Gastrocnemius medialis (tissue), 4 donors: Measurements from ENCODE around the gene CCSER1.

Experiments
- POLR2A ChIP-seq, 2 donors: fragments of 450-650 bp; IDR thresholded peaks; one replicate each; pipeline ENCODE4 v1.6.1; 2017; ENCODE audit warnings: antibody characterized with exemption in 2 of 2, mild to moderate bottlenecking in 2 of 2, moderate library complexity in 2 of 2
- TF ChIP-seq, protein P1 (sequence below), 5 experiments: fragments of 450-650 bp in 3 of 5; fragments of 200-600 bp in 2 of 5; sonication (generic) in 2 of 5; IDR thresholded peaks in 4 of 5; conservative IDR thresholded peaks in 1 of 5; 1 replicate in 4 of 5; 2 replicates in 1 of 5; pipeline ENCODE4 v1.5.1; 2016 to 2019; ENCODE audit warnings: antibody characterized with exemption in 5 of 5, mild to moderate bottlenecking in 3 of 5, moderate library complexity in 3 of 5

- TF ChIP-seq, protein P1, sequence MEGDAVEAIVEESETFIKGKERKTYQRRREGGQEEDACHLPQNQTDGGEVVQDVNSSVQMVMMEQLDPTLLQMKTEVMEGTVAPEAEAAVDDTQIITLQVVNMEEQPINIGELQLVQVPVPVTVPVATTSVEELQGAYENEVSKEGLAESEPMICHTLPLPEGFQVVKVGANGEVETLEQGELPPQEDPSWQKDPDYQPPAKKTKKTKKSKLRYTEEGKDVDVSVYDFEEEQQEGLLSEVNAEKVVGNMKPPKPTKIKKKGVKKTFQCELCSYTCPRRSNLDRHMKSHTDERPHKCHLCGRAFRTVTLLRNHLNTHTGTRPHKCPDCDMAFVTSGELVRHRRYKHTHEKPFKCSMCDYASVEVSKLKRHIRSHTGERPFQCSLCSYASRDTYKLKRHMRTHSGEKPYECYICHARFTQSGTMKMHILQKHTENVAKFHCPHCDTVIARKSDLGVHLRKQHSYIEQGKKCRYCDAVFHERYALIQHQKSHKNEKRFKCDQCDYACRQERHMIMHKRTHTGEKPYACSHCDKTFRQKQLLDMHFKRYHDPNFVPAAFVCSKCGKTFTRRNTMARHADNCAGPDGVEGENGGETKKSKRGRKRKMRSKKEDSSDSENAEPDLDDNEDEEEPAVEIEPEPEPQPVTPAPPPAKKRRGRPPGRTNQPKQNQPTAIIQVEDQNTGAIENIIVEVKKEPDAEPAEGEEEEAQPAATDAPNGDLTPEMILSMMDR (IDR thresholded peaks at IDR 0.05 in 4 of 5, conservative IDR thresholded peaks at IDR 0.05 in 1 of 5): no peak
- no peak for TF ChIP-seq POLR2A (IDR thresholded peaks at IDR 0.05)
Measured at GRCh38 chr4:91288702-91289311, 1161.6 kb downstream of the CCSER1 start.
